Stimulated activated memory B cell treated with anti-CD40 and anti-IgM and Interleukin-4, amounts not matched to agents 10 μg/mL and 1 μg/mL and 100 μg/mL, for 72 hours (primary cell): Measurements from ENCODE around the gene EIF2B5.

ENCODE experiments used
- ATAC-seq: fragments of 150-1000 bp; cut with Tn5 transposase; 2 replicates; pipeline ENCODE4 v1.10.0; 2021
- H3K27ac Mint-ChIP-seq: one replicate; pipeline ENCODE4 v1.8.0; 2022; ENCODE audit warnings: mild to moderate bottlenecking, mixed read lengths
- H3K27me3 Mint-ChIP-seq: one replicate; pipeline ENCODE4 v1.8.0; 2022; ENCODE audit warnings: mixed read lengths
- H3K36me3 Mint-ChIP-seq: one replicate; pipeline ENCODE4 v1.8.0; 2022; ENCODE audit warnings: mixed read lengths
- H3K4me1 Mint-ChIP-seq: one replicate; pipeline ENCODE4 v1.8.0; 2022; ENCODE audit warnings: mixed read lengths
- H3K4me3 Mint-ChIP-seq: one replicate; pipeline ENCODE4 v1.8.0; 2022; ENCODE audit warnings: mild to moderate bottlenecking, moderate library complexity, mixed read lengths
- H3K9me3 Mint-ChIP-seq: one replicate; pipeline ENCODE4 v1.8.0; 2022; ENCODE audit warnings: mixed read lengths

Gene EIF2B5

DNA sequence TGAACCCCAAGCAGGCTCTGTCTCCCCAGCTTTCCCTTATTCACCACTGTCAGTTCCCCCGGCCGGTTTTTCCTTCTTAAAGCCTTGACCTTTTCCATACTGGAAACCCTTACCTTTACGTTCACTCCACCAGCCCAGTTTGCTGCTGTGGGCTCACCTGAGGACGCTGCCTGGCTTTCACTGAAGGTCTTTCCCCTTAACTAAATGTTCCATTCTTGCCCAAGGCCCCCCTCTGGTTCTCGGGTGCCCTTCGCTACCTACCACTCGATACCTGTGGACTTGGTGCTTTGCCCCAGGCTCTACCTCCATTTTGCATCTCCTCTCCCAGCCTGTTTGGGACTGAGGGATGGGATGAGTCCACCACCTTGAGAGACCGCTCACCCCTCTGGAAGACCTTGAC is 40.3 kb downstream of the EIF2B5 start:
- no peaks in the 10 kb centered on the region for H3K9me3 Mint-ChIP-seq
- H3K4me1 Mint-ChIP-seq, result peaks cover 46% of the 10 kb centered on the region
- ATAC-seq, result no peak
- peak overlapping the region; percentile 92 for H3K27ac Mint-ChIP-seq
- H3K36me3 Mint-ChIP-seq, result peaks cover 48% of the 10 kb centered on the region
- peak overlapping the region; percentile 96 for H3K4me3 Mint-ChIP-seq
- no peaks in the 10 kb centered on the region for H3K27me3 Mint-ChIP-seq

DNA sequence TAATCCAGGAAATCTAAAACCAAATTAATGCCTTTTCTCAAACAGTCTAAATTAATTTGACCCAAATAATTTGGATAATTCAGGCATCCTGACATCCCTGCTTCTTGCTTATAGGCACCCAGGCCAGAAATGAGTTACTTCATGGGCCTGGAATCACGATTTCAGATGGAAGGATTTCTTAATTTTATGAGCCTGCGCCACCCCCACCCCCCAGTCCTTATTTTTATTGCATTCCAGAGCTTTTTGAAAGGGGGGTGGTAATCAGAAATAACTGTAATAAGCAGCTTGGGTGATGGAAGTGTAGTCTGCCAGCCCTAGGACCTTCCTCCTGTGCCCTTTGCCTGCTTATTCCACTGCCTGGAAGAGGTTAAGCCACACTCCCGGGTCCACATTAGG is 40.8 kb downstream of the EIF2B5 start:
- H3K4me1 Mint-ChIP-seq, result peaks cover 44% of the 10 kb centered on the region
- H3K36me3 Mint-ChIP-seq, result peaks cover 49% of the 10 kb centered on the region
- H3K9me3 Mint-ChIP-seq, result no peaks in the 10 kb centered on the region
- no peak for ATAC-seq
- peak overlapping the region; percentile 96 for H3K4me3 Mint-ChIP-seq
- peak overlapping the region; percentile 92 for H3K27ac Mint-ChIP-seq
- no peaks in the 10 kb centered on the region for H3K27me3 Mint-ChIP-seq

DNA sequence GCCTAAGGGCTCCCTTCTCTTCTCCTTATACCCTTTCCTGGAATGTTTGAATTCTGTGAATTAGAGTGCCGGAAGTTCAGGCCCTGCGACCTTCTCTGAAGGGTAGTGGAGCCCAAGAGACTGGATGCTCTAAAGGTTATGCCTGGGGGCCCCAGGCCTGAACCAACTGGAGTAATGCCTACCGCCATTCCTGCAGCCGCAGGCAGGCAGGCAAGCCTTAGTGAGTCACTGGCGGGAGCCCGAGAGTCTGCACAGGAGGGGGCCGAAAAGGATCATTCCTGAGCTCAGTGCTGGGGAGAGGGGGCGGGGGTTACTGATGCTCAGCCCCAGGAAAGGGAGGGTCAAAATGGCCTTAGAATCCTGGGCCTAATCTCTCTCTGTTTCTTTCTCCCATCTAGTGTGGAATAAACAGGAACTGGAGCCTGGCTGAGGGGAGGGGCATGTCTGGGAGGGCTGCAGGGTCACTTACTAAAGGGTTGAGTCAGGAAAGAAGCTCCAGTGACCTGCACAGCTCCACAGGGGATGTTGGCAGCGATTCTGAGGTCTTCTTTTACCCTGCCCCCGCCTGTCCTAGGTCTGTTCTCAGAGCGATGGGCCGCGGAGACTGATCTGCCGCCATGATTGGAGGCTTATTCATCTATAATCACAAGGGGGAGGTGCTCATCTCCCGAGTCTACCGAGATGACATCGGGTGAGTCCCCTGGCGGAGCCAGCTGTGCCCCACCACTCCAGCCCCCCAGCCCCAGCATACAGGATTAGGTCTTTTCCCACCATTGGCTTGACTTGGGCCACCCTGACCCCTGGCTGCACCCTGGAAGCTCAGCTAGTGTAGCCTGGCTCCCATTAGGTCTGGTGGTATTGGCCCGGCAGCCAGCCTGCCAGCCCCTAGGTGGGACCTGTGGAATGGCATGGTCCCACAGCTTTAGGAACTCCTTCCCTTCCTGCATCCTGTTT is 41.5 kb downstream of the EIF2B5 start:
- peak overlapping the region; percentile 96 for H3K4me3 Mint-ChIP-seq
- H3K9me3 Mint-ChIP-seq, result no peaks in the 10 kb centered on the region
- peaks cover 49% of the 10 kb centered on the region for H3K36me3 Mint-ChIP-seq
- peaks cover 38% of the 10 kb centered on the region for H3K4me1 Mint-ChIP-seq
- H3K27ac Mint-ChIP-seq, result peak overlapping the region; percentile 48
- H3K27me3 Mint-ChIP-seq, result no peaks in the 10 kb centered on the region
- ATAC-seq, result no peak

DNA sequence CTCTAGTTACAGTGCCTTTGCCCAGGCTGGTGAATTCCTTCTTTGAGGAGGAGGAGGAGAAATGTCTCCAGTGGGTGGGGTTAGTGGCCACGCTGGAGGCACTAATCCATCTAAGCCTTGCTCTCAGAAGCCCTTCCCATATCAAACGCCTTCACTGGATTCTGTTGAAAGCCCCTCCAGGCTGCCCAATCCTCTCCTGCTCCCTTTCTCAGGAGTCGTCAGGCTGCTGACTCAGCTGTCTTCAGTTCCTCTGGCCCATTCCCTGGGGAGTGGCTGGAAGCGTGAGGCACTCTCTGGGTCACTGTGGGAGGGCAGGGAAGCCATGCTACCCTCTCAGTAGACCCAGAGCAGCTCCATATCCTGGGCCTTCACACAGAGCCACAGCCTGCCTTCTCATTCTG is 42.2 kb downstream of the EIF2B5 start:
- Mint-ChIP-seq H3K9me3 (no peaks in the 10 kb centered on the region), H3K4me3 (peak overlapping the region; percentile 11), H3K4me1 (peaks cover 34% of the 10 kb centered on the region), H3K36me3 (peaks cover 50% of the 10 kb centered on the region), H3K27me3 (no peaks in the 10 kb centered on the region), H3K27ac (peak overlapping the region; percentile 48)
- no peak for ATAC-seq

DNA sequence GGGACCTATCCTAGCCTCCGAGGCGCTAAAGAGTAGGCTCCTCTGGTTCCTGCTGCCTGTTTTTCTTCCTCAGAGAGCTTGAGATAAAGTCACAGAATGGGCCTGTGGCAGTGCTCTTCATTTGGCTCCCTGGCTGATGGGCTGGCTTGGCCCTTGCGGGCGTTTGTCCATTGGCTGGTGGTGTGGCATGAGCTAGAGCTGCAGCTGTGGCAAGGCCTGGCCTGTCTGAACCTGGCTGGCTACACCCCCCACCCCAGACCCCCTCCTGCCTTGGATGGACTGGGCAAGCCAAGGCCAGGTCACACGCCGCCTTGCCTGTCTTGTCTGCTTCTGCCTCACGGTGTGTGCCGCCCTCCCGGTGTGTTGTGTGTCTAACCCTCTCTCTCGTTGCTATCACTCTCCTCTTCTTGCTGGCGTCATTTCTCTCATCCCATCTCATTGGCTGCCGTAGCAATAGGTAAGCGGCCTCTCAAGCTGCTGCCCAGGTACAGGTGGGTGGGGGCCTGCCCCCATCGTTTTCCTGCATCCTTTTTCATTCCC is 42.7 kb downstream of the EIF2B5 start:
- no peak overlapping the region for H3K4me3 Mint-ChIP-seq
- H3K27me3 Mint-ChIP-seq, result no peaks in the 10 kb centered on the region
- peaks cover 53% of the 10 kb centered on the region for H3K36me3 Mint-ChIP-seq
- H3K9me3 Mint-ChIP-seq, result no peaks in the 10 kb centered on the region
- H3K27ac Mint-ChIP-seq, result peak overlapping the region; percentile 69
- no peak for ATAC-seq
- peaks cover 34% of the 10 kb centered on the region for H3K4me1 Mint-ChIP-seq

DNA sequence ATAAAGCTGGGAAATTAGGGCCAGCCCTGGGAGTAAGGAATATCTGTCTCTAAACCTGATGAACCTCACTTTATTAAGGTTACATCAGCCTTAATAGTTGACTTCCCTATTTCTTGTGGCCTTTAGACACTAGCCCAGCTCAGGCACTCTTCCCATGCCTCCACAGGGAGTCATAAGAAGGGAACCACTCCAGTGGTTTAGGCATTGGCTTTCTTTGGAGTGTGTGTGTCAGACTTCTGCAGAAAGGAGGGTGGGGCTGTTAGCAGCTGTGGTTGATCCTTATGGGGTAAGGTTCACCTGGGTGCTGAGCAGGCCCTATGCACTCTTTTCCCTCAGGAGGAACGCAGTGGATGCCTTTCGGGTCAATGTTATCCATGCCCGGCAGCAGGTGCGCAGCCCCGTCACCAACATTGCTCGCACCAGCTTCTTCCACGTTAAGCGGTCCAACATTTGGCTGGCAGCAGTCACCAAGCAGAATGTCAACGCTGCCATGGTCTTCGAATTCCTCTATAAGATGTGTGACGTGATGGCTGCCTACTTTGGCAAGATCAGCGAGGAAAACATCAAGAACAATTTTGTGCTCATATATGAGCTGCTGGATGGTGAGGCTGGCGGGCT is 43.5 kb downstream of the EIF2B5 start:
- Mint-ChIP-seq H3K4me1 (peaks cover 34% of the 10 kb centered on the region), H3K4me3 (no peak overlapping the region), H3K27ac (peak overlapping the region; percentile 69), H3K27me3 (no peaks in the 10 kb centered on the region), H3K36me3 (peaks cover 57% of the 10 kb centered on the region), H3K9me3 (no peaks in the 10 kb centered on the region)
- ATAC-seq, result no peak

DNA sequence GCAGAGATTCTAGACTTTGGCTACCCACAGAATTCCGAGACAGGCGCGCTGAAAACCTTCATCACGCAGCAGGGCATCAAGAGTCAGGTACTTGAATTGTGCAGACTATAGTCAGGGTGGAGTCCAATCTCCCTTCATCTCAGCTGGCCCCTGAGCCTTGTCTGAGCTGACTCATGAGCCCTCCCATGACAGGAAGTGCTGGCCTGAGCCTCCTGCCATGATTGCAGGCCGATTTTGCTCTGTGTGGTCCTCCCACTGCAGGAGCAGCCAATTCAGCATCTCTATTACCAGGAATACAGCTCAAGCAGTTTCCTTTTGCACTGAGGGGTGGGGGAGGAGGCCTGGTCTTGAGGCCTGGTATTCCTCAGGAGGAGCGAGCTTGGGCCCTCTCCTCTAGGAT is 45.0 kb downstream of the EIF2B5 start:
- ATAC-seq, result no peak
- no peaks in the 10 kb centered on the region for H3K9me3 Mint-ChIP-seq
- no peaks in the 10 kb centered on the region for H3K27me3 Mint-ChIP-seq
- peaks cover 69% of the 10 kb centered on the region for H3K36me3 Mint-ChIP-seq
- peaks cover 36% of the 10 kb centered on the region for H3K4me1 Mint-ChIP-seq
- H3K27ac Mint-ChIP-seq, result no peak overlapping the region
- H3K4me3 Mint-ChIP-seq, result no peak overlapping the region

DNA sequence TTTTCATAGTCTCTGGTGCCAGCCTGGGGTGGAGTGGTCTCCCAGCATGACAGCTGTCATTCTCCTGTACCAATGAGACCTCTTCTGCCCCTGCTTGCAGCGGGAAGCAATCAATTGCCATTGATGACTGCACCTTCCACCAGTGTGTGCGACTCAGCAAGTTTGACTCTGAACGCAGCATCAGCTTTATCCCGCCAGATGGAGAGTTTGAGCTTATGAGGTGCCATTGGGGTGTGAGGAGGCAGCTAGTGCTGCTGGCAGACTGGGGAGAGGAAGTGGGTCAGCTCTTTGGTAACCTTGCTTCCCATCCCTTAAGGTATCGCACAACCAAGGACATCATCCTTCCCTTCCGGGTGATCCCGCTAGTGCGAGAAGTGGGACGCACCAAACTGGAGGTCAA is 46.4 kb downstream of the EIF2B5 start:
- Mint-ChIP-seq H3K9me3 (no peaks in the 10 kb centered on the region), H3K36me3 (peaks cover 69% of the 10 kb centered on the region), H3K27ac (no peak overlapping the region), H3K4me3 (no peak overlapping the region), H3K4me1 (peaks cover 32% of the 10 kb centered on the region), H3K27me3 (no peaks in the 10 kb centered on the region)
- no peak for ATAC-seq

DNA sequence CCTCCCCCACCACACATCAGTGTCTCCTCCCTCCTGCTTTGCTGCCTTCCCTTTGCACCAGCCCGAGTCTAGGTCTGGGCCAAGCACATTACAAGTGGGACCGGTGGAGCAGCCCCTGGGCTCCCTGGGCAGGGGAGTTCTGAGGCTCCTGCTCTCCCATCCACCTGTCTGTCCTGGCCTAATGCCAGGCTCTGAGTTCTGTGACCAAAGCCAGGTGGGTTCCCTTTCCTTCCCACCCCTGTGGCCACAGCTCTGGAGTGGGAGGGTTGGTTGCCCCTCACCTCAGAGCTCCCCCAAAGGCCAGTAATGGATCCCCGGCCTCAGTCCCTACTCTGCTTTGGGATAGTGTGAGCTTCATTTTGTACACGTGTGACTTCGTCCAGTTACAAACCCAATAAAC is 48.5 kb downstream of the EIF2B5 start:
- Mint-ChIP-seq H3K4me1 (peaks cover 35% of the 10 kb centered on the region), H3K27ac (no peak overlapping the region), H3K9me3 (no peaks in the 10 kb centered on the region), H3K4me3 (no peak overlapping the region), H3K27me3 (no peaks in the 10 kb centered on the region), H3K36me3 (peaks cover 63% of the 10 kb centered on the region)
- no peak for ATAC-seq

DNA sequence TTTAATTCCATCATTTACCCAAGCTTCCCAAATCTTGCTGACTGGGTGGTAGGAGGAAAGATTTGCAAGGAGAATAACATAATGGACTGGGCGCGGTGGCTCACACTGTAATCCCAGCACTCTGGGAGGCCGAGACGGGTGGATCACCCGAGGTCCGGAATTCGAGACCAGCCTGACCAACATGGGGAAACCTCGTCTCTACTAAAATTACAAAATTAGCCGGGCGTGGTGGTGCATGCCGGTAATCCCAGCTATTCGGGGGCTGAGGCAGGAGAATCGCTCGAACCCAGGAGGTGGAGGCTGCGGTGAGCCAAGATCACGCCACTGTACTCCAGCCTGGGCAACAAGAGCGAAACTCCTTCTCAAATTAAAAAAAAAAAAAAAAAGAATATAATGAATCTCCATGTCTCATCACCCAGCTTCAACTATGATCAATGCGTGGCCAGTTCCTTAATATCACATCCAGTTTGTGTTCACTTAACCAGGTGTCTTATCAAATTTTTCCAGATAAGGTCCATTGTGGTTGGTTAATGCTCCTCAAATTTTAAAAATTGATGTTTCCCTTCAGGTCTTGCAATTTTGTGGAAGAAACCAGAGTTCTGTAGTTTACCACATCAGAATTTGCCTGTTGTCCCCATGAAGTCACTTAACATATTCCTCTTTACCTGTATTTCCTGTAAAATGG is 49.5 kb downstream of the EIF2B5 start:
- Mint-ChIP-seq H3K27me3 (no peaks in the 10 kb centered on the region), H3K4me3 (peak overlapping the region; percentile 96), H3K27ac (peak overlapping the region; percentile 90), H3K4me1 (peaks cover 36% of the 10 kb centered on the region), H3K9me3 (no peaks in the 10 kb centered on the region), H3K36me3 (peaks cover 61% of the 10 kb centered on the region)
- no peak for ATAC-seq

DNA sequence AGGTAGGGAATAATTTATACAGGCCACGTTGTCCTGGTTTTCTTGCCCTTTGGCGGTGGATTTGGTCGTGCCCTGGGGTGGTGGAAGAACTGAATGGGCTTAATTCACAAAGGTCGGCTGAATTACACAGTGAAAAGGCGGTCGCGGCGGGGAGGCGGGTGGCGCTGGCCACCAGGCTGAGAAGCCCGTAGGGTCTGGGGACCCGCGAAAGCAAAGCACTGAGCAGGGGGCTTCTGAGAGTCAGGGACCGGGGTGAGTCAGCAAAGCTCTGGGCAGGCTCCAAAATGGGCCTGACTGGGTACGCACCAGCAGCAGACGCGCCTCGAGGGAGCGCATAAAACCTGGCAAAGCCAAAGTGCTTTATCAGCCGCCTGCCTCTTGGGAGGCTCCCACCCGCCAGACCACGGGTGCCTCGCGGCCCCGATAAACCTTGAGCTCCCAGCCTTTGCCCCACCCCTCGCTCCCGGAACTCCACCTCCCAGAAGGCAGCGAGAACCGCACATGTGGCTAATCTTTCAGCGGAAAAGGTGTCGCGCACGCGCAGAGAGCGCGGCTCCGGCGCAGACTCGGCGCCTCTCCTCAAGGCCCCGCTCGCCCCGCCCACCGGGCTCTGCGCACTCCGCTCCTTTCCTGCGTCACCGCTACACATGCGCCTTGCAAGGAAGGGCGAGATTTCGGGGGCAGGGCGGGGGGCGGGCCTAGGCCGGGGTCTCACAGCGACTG is 50.5 kb downstream of the EIF2B5 start:
- H3K27me3 Mint-ChIP-seq, result no peaks in the 10 kb centered on the region
- peaks cover 62% of the 10 kb centered on the region for H3K36me3 Mint-ChIP-seq
- peak; percentile 95 for ATAC-seq
- no peaks in the 10 kb centered on the region for H3K9me3 Mint-ChIP-seq
- H3K27ac Mint-ChIP-seq, result peak overlapping the region; percentile 90
- peak overlapping the region; percentile 96 for H3K4me3 Mint-ChIP-seq
- H3K4me1 Mint-ChIP-seq, result peaks cover 36% of the 10 kb centered on the region

DNA sequence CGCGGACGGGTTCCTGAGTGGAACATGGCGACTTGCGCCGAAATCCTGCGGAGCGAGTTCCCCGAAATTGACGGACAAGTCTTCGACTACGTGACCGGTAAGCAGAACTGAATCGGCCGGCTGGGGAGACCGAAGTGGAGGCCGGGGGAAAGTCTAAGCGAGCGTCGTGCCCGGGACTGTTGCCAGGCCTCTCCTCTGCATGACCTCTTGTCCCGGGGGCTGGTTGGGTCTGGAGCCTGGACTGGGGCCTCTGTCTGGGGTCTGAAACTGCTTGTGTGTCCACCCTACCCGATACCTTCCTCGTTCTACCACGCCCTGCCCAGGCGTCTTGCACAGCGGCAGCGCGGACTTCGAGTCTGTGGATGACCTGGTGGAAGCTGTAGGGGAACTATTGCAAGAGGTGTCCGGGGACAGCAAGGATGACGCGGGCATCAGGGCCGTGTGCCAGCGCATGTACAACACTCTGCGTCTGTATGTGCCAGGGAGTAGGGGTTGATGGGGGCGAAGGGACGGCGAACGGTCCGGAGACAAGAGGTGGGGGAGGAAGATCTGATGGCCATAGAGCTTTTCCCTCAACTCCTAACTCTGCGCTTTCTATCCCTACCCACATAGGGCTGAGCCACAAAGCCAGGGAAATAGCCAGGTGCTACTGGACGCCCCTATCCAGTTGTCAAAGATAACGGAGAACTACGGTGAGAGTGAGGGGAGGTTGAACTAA is 51.2 kb downstream of the EIF2B5 start, which contains the start of gene ABCF3:
TSS of gene ABCF3 (plus strand) at position 16 of the 718 bp plus-strand sequence. CDS start at position 25, 9 bp downstream.
- no peaks in the 10 kb centered on the region for H3K9me3 Mint-ChIP-seq
- peak within 1 kb of the TSS; percentile 90 for H3K27ac Mint-ChIP-seq
- no peaks in the 10 kb centered on the region for H3K27me3 Mint-ChIP-seq
- H3K4me1 Mint-ChIP-seq, result peaks cover 36% of the 10 kb centered on the region
- H3K4me3 Mint-ChIP-seq, result peak within 1 kb of the TSS; percentile 96
- peaks cover 60% of the 10 kb centered on the region for H3K36me3 Mint-ChIP-seq
- ATAC-seq, result peak; percentile 54

DNA sequence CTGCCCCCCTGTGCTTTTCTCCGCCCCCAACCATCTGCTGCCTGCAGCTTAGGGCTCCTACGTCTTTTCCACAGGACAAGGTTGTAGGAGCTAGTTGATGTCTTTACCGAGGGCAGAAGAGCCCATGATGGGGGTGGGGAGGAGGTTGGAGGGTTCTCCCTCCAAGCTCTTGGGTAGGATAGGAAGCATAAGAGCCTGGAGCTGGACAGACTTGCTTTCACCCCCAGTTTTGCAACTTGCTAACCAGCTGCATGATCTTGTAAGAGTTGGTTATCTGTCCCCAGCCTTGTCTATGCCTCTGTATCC is 51.7 kb downstream of the EIF2B5 start:
- Mint-ChIP-seq H3K36me3 (peaks cover 60% of the 10 kb centered on the region), H3K27ac (peak overlapping the region; percentile 90), H3K4me3 (peak overlapping the region; percentile 96), H3K4me1 (peaks cover 36% of the 10 kb centered on the region), H3K9me3 (no peaks in the 10 kb centered on the region), H3K27me3 (no peaks in the 10 kb centered on the region)
- ATAC-seq, result no peak

DNA sequence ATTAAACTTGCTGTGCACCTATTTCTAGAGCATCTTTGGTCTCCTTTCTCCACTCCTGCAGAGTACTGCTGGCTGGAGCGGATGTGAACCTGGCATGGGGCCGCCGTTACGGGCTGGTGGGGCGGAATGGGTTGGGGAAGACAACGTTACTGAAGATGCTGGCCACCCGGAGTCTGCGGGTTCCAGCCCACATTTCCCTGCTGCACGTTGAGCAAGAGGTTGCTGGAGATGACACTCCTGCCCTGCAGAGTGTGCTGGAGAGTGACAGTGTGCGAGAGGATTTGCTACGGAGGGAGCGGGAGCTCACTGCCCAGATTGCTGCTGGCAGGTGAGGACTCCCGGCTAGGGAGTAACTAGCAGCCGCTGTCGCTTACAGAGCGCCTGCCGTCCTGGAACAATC is 52.9 kb downstream of the EIF2B5 start:
- Mint-ChIP-seq H3K27me3 (no peaks in the 10 kb centered on the region), H3K27ac (no peak overlapping the region), H3K9me3 (no peaks in the 10 kb centered on the region), H3K36me3 (peaks cover 61% of the 10 kb centered on the region), H3K4me1 (peaks cover 36% of the 10 kb centered on the region), H3K4me3 (no peak overlapping the region)
- ATAC-seq, result no peak
